Hepatocyte (in vitro differentiated cells): ENCODE results near the gene CLSTN1. TPM values are rescaled to one million over a fixed set of nuclear protein-coding genes. Genes with fewer than 3 reads are reported as not detected.
A peak's percentile ranks its signal among the peaks of the same experiment; 100 is the strongest.

Experiments
- DNase-seq: peaks from one replicate; pipeline ENCODE4 v3.0.0-alpha.2; 2016; ENCODE audit warnings: low spot score
- H2AFZ ChIP-seq: fragments of 200-600 bp; sonication (generic); 2 replicates; pipeline ENCODE4 v1.6.0; 2016; ENCODE audit warnings: antibody characterized with exemption, mild to moderate bottlenecking
- H3K27ac ChIP-seq: fragments of 200-600 bp; sonication (generic); 2 replicates; pipeline ENCODE4 v1.5.1; 2016; ENCODE audit warnings: mild to moderate bottlenecking
- H3K27me3 ChIP-seq: fragments of 200-600 bp; sonication (generic); 2 replicates; pipeline ENCODE4 v1.6.1; 2016
- H3K36me3 ChIP-seq: fragments of 200-600 bp; sonication (generic); replicated peaks from 2 replicates; pipeline ENCODE4 v1.5.1; 2016; ENCODE audit warnings: low read depth; ENCODE audit not compliant: insufficient read depth
- H3K4me1 ChIP-seq: fragments of 200-600 bp; sonication (generic); 2 replicates; pipeline ENCODE4 v1.5.1; 2016; ENCODE audit warnings: mild to moderate bottlenecking, moderate library complexity; ENCODE audit not compliant: insufficient read depth
- H3K4me2 ChIP-seq: fragments of 200-600 bp; sonication (generic); 2 replicates; pipeline ENCODE4 v1.6.0; 2016
- H3K4me3 ChIP-seq: fragments of 200-600 bp; sonication (generic); 2 replicates; pipeline ENCODE4 v1.5.1; 2016; ENCODE audit warnings: mild to moderate bottlenecking
- H3K79me2 ChIP-seq: fragments of 200-600 bp; sonication (generic); 2 replicates; pipeline ENCODE4 v1.6.0; 2017; ENCODE audit warnings: mild to moderate bottlenecking
- H3K9me2 ChIP-seq: fragments of 200-600 bp; sonication (generic); replicated peaks from 2 replicates; pipeline ENCODE4 v1.6.0; 2017; ENCODE audit warnings: mild to moderate bottlenecking; ENCODE audit not compliant: insufficient read depth
- H3K9me3 ChIP-seq: fragments of 200-600 bp; sonication (generic); 2 replicates; pipeline ENCODE4 v1.5.1; 2016; ENCODE audit warnings: low read depth, mild to moderate bottlenecking
- H4K20me1 ChIP-seq: fragments of 200-600 bp; sonication (generic); 2 replicates; pipeline ENCODE4 v1.6.0; 2016; ENCODE audit warnings: mild to moderate bottlenecking; ENCODE audit not compliant: insufficient read depth, poor library complexity, severe bottlenecking
- CTCF ChIP-seq: fragments of 200-600 bp; sonication (generic); IDR thresholded peaks from 2 replicates; pipeline ENCODE4 v1.5.1; 2016; ENCODE audit warnings: antibody characterized with exemption, mild to moderate bottlenecking; ENCODE audit not compliant: poor library complexity
- EZH2 ChIP-seq: fragments of 200-600 bp; sonication (generic); IDR thresholded peaks from 2 replicates; pipeline ENCODE4 v1.6.1; 2016; ENCODE audit warnings: antibody characterized with exemption, mild to moderate bottlenecking, borderline replicate concordance
- EZH2phosphoT487 ChIP-seq: fragments of 200-600 bp; sonication (generic); IDR thresholded peaks from one replicate; pipeline ENCODE4 v1.6.1; 2018; ENCODE audit warnings: antibody characterized with exemption, mild to moderate bottlenecking, low read depth, moderate library complexity; ENCODE audit not compliant: unreplicated experiment, severe bottlenecking
- WGBS: methylation state at CpG from one replicate; pipeline ENCODE4 v1.1.6; 2016; ENCODE audit warnings: low lambda C conversion rate; ENCODE audit errors: missing lambda C conversion rate; 5-methylcytosine and 5-hydroxymethylcytosine counted together
- polyA plus RNA-seq: library from polyadenylated mRNA; unstranded; fragments of >200 nt; fragmentation: Nextera tagmentation; extraction: Ambion mirVana; gene quantifications from 2 replicates; pipeline ENCODE4 v1.2.1, GENCODE V29; 2016
- total RNA-seq: library from RNA; depleted of rRNA; stranded (reverse); fragments of >200 nt; gene quantifications from 2 replicates; pipeline ENCODE4 v1.2.3, GENCODE V29; 2014

CLSTN1 gene
- total and polyA plus RNA-seq, 2 experiments from 2014 or later: 47.7 to 74.2 TPM

- Histone ChIP-seq H3K4me1 (no peaks in the 10 kb centered on the region), H4K20me1 (no peaks in the 10 kb centered on the region), H3K27me3 (no peaks in the 10 kb centered on the region), H3K4me2 (no peak overlapping the region), H3K9me3 (no peaks in the 10 kb centered on the region), H3K9me2 (no peaks in the 10 kb centered on the region), H3K27ac (no peak overlapping the region), H2AFZ (no peak overlapping the region), H3K4me3 (no peak overlapping the region), H3K79me2 (no peaks in the 10 kb centered on the region), H3K36me3 (no peaks in the 10 kb centered on the region)
- no peak for TF ChIP-seq CTCF
- TF ChIP-seq EZH2phosphoT487: no peak
- no peak for TF ChIP-seq EZH2
- 97% methylated on average over 14 of the region's 14 CpGs for WGBS
- DNase-seq: no peak
Measured at GRCh38 chr1:9733160-9733789, 90.5 kb downstream of the CLSTN1 start.

GRCh38 chr1:9732123-9732971 is 91.4 kb downstream of the CLSTN1 start:
- H3K27me3 ChIP-seq: no peaks in the 10 kb centered on the region
- no peaks in the 10 kb centered on the region for H3K9me3 ChIP-seq
- H3K9me2 ChIP-seq: no peaks in the 10 kb centered on the region
- H3K4me2 ChIP-seq: no peak overlapping the region
- H2AFZ ChIP-seq: no peak overlapping the region
- no peaks in the 10 kb centered on the region for H3K79me2 ChIP-seq
- H4K20me1 ChIP-seq: no peaks in the 10 kb centered on the region
- DNase-seq: no peak
- 95% methylated on average over 18 of the region's 18 CpGs for WGBS
- H3K36me3 ChIP-seq: no peaks in the 10 kb centered on the region
- no peak overlapping the region for H3K4me3 ChIP-seq
- no peaks in the 10 kb centered on the region for H3K4me1 ChIP-seq
- TF ChIP-seq EZH2: no peak
- TF ChIP-seq EZH2phosphoT487: no peak
- TF ChIP-seq CTCF: no peak
- H3K27ac ChIP-seq: no peak overlapping the region

- Histone ChIP-seq H3K9me3 (no peaks in the 10 kb centered on the region), H3K4me3 (no peak overlapping the region), H3K27ac (no peak overlapping the region), H3K79me2 (no peaks in the 10 kb centered on the region), H3K36me3 (no peaks in the 10 kb centered on the region), H3K27me3 (no peaks in the 10 kb centered on the region), H3K9me2 (no peaks in the 10 kb centered on the region), H3K4me1 (no peaks in the 10 kb centered on the region), H2AFZ (no peak overlapping the region), H3K4me2 (no peak overlapping the region), H4K20me1 (no peaks in the 10 kb centered on the region)
- peak; percentile 2 for DNase-seq
- TF ChIP-seq EZH2: no peak
- 98% methylated on average over 18 of the region's 18 CpGs for WGBS
Measured at GRCh38 chr1:9731561-9731960, 92.2 kb downstream of the CLSTN1 start.

- no peaks in the 10 kb centered on the region for H3K36me3 ChIP-seq
Measured at GRCh38 chr1:9731051-9731537, 92.7 kb downstream of the CLSTN1 start.

More at GRCh38 chr1:9731051-9731537, 92.7 kb downstream of the CLSTN1 start:
- no peak for DNase-seq
- H3K4me3 ChIP-seq: no peak overlapping the region
- H3K9me2 ChIP-seq: no peaks in the 10 kb centered on the region
- no peaks in the 10 kb centered on the region for H3K4me1 ChIP-seq
- H3K9me3 ChIP-seq: no peaks in the 10 kb centered on the region
- over 99% methylated on average over 26 of the region's 31 CpGs for WGBS
- no peaks in the 10 kb centered on the region for H3K27me3 ChIP-seq
- H3K27ac ChIP-seq: no peak overlapping the region
- no peak overlapping the region for H3K4me2 ChIP-seq
- no peaks in the 10 kb centered on the region for H4K20me1 ChIP-seq
- no peak overlapping the region for H2AFZ ChIP-seq
- no peak for TF ChIP-seq CTCF
- TF ChIP-seq EZH2phosphoT487: no peak
- no peak for TF ChIP-seq EZH2
- no peaks in the 10 kb centered on the region for H3K79me2 ChIP-seq
